Hepatocyte (in vitro differentiated cells): ENCODE measurements around the gene UNKL. TPM values are rescaled to one million over a fixed set of nuclear protein-coding genes. Genes with fewer than 3 reads are reported as not detected.

Experiments used
- DNase-seq: peaks from one replicate; pipeline ENCODE4 v3.0.0-alpha.2; 2016; ENCODE audit warnings: low spot score
- H2AFZ ChIP-seq: fragments of 200-600 bp; sonication (generic); 2 replicates; pipeline ENCODE4 v1.6.0; 2016; ENCODE audit warnings: antibody characterized with exemption, mild to moderate bottlenecking
- H3K27ac ChIP-seq: fragments of 200-600 bp; sonication (generic); 2 replicates; pipeline ENCODE4 v1.5.1; 2016; ENCODE audit warnings: mild to moderate bottlenecking
- H3K27me3 ChIP-seq: fragments of 200-600 bp; sonication (generic); 2 replicates; pipeline ENCODE4 v1.6.1; 2016
- H3K36me3 ChIP-seq: fragments of 200-600 bp; sonication (generic); replicated peaks from 2 replicates; pipeline ENCODE4 v1.5.1; 2016; ENCODE audit warnings: low read depth; ENCODE audit not compliant: insufficient read depth
- H3K4me1 ChIP-seq: fragments of 200-600 bp; sonication (generic); 2 replicates; pipeline ENCODE4 v1.5.1; 2016; ENCODE audit warnings: mild to moderate bottlenecking, moderate library complexity; ENCODE audit not compliant: insufficient read depth
- H3K4me2 ChIP-seq: fragments of 200-600 bp; sonication (generic); 2 replicates; pipeline ENCODE4 v1.6.0; 2016
- H3K4me3 ChIP-seq: fragments of 200-600 bp; sonication (generic); 2 replicates; pipeline ENCODE4 v1.5.1; 2016; ENCODE audit warnings: mild to moderate bottlenecking
- H3K79me2 ChIP-seq: fragments of 200-600 bp; sonication (generic); 2 replicates; pipeline ENCODE4 v1.6.0; 2017; ENCODE audit warnings: mild to moderate bottlenecking
- H3K9me2 ChIP-seq: fragments of 200-600 bp; sonication (generic); replicated peaks from 2 replicates; pipeline ENCODE4 v1.6.0; 2017; ENCODE audit warnings: mild to moderate bottlenecking; ENCODE audit not compliant: insufficient read depth
- H3K9me3 ChIP-seq: fragments of 200-600 bp; sonication (generic); 2 replicates; pipeline ENCODE4 v1.5.1; 2016; ENCODE audit warnings: low read depth, mild to moderate bottlenecking
- H4K20me1 ChIP-seq: fragments of 200-600 bp; sonication (generic); 2 replicates; pipeline ENCODE4 v1.6.0; 2016; ENCODE audit warnings: mild to moderate bottlenecking; ENCODE audit not compliant: insufficient read depth, poor library complexity, severe bottlenecking
- CTCF ChIP-seq: fragments of 200-600 bp; sonication (generic); IDR thresholded peaks from 2 replicates; pipeline ENCODE4 v1.5.1; 2016; ENCODE audit warnings: antibody characterized with exemption, mild to moderate bottlenecking; ENCODE audit not compliant: poor library complexity
- EZH2 ChIP-seq: fragments of 200-600 bp; sonication (generic); IDR thresholded peaks from 2 replicates; pipeline ENCODE4 v1.6.1; 2016; ENCODE audit warnings: antibody characterized with exemption, mild to moderate bottlenecking, borderline replicate concordance
- EZH2phosphoT487 ChIP-seq: fragments of 200-600 bp; sonication (generic); IDR thresholded peaks from one replicate; pipeline ENCODE4 v1.6.1; 2018; ENCODE audit warnings: antibody characterized with exemption, mild to moderate bottlenecking, low read depth, moderate library complexity; ENCODE audit not compliant: unreplicated experiment, severe bottlenecking
- WGBS: methylation state at CpG from one replicate; pipeline ENCODE4 v1.1.6; 2016; ENCODE audit warnings: low lambda C conversion rate; ENCODE audit errors: missing lambda C conversion rate; 5-methylcytosine and 5-hydroxymethylcytosine counted together
- polyA plus RNA-seq: library from polyadenylated mRNA; unstranded; fragments of >200 nt; fragmentation: Nextera tagmentation; extraction: Ambion mirVana; gene quantifications from 2 replicates; pipeline ENCODE4 v1.2.1, GENCODE V29; 2016
- total RNA-seq: library from RNA; depleted of rRNA; stranded (reverse); fragments of >200 nt; gene quantifications from 2 replicates; pipeline ENCODE4 v1.2.3, GENCODE V29; 2014

Gene UNKL
- total and polyA plus RNA-seq, 2 experiments from 2014 or later, result 8.5 to 10.3 TPM

- Histone ChIP-seq H3K27me3 (no peaks in the 10 kb centered on the region), H3K9me3 (no peaks in the 10 kb centered on the region), H3K27ac (peak overlapping the region; percentile 72), H3K79me2 (no peaks in the 10 kb centered on the region), H2AFZ (no peak overlapping the region), H4K20me1 (peaks cover 20% of the 10 kb centered on the region), H3K4me3 (peak overlapping the region; percentile 43), H3K9me2 (no peaks in the 10 kb centered on the region), H3K36me3 (no peaks in the 10 kb centered on the region), H3K4me2 (peak overlapping the region; percentile 100), H3K4me1 (peaks cover 7% of the 10 kb centered on the region)
- WGBS, result 10% methylated on average over 19 of the region's 31 CpGs
- peak; percentile 92 for DNase-seq
- TF ChIP-seq EZH2phosphoT487 (no peak), CTCF (no peak), EZH2 (no peak)
These were observed 35.6 kb downstream of the UNKL start for GRCh38 chr16:1378804-1379303.

GRCh38 chr16:1378087-1378803 lies 36.3 kb downstream of the UNKL start:
- Histone ChIP-seq H3K36me3 (no peaks in the 10 kb centered on the region), H3K9me2 (no peaks in the 10 kb centered on the region), H3K79me2 (no peaks in the 10 kb centered on the region), H4K20me1 (peaks cover 20% of the 10 kb centered on the region), H3K9me3 (no peaks in the 10 kb centered on the region), H2AFZ (no peak overlapping the region), H3K27me3 (no peaks in the 10 kb centered on the region), H3K4me3 (no peak overlapping the region), H3K4me1 (peaks cover 7% of the 10 kb centered on the region), H3K4me2 (peak overlapping the region; percentile 100), H3K27ac (no peak overlapping the region)
- TF ChIP-seq EZH2 (no peak), CTCF (no peak), EZH2phosphoT487 (no peak)
- DNase-seq, result no peak
- 84% methylated on average over 25 of the region's 25 CpGs for WGBS

- no peak for DNase-seq
- Histone ChIP-seq H4K20me1 (peaks cover 20% of the 10 kb centered on the region), H3K79me2 (no peaks in the 10 kb centered on the region), H3K27ac (no peak overlapping the region), H2AFZ (no peak overlapping the region), H3K9me2 (no peaks in the 10 kb centered on the region), H3K9me3 (no peaks in the 10 kb centered on the region), H3K4me1 (peaks cover 7% of the 10 kb centered on the region), H3K4me3 (no peak overlapping the region), H3K36me3 (no peaks in the 10 kb centered on the region), H3K4me2 (no peak overlapping the region), H3K27me3 (no peaks in the 10 kb centered on the region)
- no peak for TF ChIP-seq CTCF
- TF ChIP-seq EZH2phosphoT487, result no peak
- TF ChIP-seq EZH2, result no peak
- 95% methylated on average over 10 of the region's 10 CpGs for WGBS
These were observed 37.0 kb downstream of the UNKL start for GRCh38 chr16:1377406-1378010.
